ENCODE data around the gene C3orf22.

GRCh38 chr3:126542340-126543241 is 16.1 kb downstream of the C3orf22 start:
- TF ChIP-seq CTCF (conservative IDR thresholded peaks at IDR 0.05), result no peak
- TF ChIP-seq EZH2 (IDR thresholded peaks at IDR 0.05; ENCODE audit: low read depth), result no peak
